Tibial nerve (tissue), 4 donors: ENCODE results near the gene B4GALT6. TPM values are rescaled to one million over a fixed set of nuclear protein-coding genes. Genes with fewer than 3 reads are reported as not detected.

Experiments
- DNase-seq, 2 donors: peaks; one replicate each; pipeline ENCODE4 v3.0.0-alpha.2; 2019; ENCODE audit warnings: low spot score in 2 of 2
- H3K27ac ChIP-seq, 4 donors: fragments of 200-600 bp; sonication (generic) in 3 of 4; one replicate each; pipeline ENCODE4 v1.5.1; 2017 to 2019; ENCODE audit warnings: mild to moderate bottlenecking in 1 of 4
- H3K27me3 ChIP-seq, 2 donors: fragments of 200-600 bp; sonication (generic) in 1 of 2; one replicate each; pipeline versions ENCODE4 v1.5.1 to v1.6.0; 2017 to 2019
- H3K36me3 ChIP-seq, 3 donors: fragments of 200-600 bp; sonication (generic); one replicate each; pipeline ENCODE4 v1.5.1; 2018 to 2019
- H3K4me1 ChIP-seq, 4 donors: fragments of 200-600 bp; sonication (generic) in 3 of 4; one replicate each; pipeline ENCODE4 v1.5.1; 2017 to 2019
- H3K4me3 ChIP-seq, 4 donors: fragments of 200-600 bp; sonication (generic) in 3 of 4; one replicate each; pipeline ENCODE4 v1.5.1; 2017 to 2019; ENCODE audit warnings: mild to moderate bottlenecking in 1 of 4, moderate library complexity in 1 of 4
- H3K9me3 ChIP-seq, 4 donors: fragments of 200-600 bp; sonication (generic) in 3 of 4; one replicate each; pipeline ENCODE4 v1.5.1; 2017 to 2019
- EP300 ChIP-seq, 2 donors: sonication (generic); formaldehyde crosslinking; IDR thresholded peaks; one replicate each; pipeline ENCODE4 v1.6.1; 2017; ENCODE audit warnings: antibody characterized with exemption in 2 of 2, mild to moderate bottlenecking in 1 of 2
- POLR2A ChIP-seq, 2 donors: fragments of 450-650 bp; IDR thresholded peaks; one replicate each; pipeline ENCODE4 v1.6.1; 2017; ENCODE audit warnings: antibody characterized with exemption in 2 of 2, mild to moderate bottlenecking in 2 of 2, moderate library complexity in 2 of 2
- WGBS, 2 donors: methylation state at CpG; one replicate each; pipeline ENCODE4 v1.1.5; 2018; 5-methylcytosine and 5-hydroxymethylcytosine counted together
- total RNA-seq, 4 donors: library from RNA; depleted of rRNA; stranded (reverse); fragments of >200 nt; gene quantifications; one replicate each; pipeline ENCODE4 v1.1.0, GENCODE V29; 2016
- TF ChIP-seq, protein P1 (sequence below), 5 experiments: fragments of 200-600 bp in 3 of 5; fragments of 450-650 bp in 2 of 5; sonication (generic) in 3 of 5; IDR thresholded peaks; one replicate each; pipeline ENCODE4 v1.5.1; 2016 to 2019; ENCODE audit warnings: antibody characterized with exemption in 5 of 5, mild to moderate bottlenecking in 3 of 5, moderate library complexity in 2 of 5

Gene B4GALT6
- total RNA-seq, 4 donors from 2014 or later, result 0.98 to 2.1 (median 1.5) TPM

DNA sequence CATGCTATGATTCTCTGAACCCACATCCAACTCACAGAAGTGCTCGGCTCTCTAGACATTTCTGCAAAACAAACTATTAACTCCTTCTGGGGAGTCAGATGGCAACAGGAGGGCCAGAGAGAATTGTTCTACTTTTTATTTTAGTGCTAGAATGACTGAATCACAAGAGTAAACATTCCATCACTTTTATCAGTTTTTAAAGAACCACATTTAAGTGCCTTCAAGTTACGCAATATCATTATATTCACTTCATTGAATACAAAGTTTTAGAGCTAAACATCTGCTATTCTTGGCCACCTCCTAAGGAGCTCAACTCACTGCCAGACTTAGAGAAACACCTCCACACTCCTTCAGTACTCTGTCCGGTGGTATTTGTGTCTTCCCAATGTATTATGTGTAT is 22.4 kb downstream of the B4GALT6 start:
- H3K27me3 ChIP-seq, result no peaks in the 10 kb centered on the region
- 34 to 36% methylated on average over 3 of the region's 3 CpGs for WGBS, 2 donors
- H3K36me3 ChIP-seq, result no peaks in the 10 kb centered on the region
- no peaks in the 10 kb centered on the region for H3K4me1 ChIP-seq
- no peak overlapping the region for H3K27ac ChIP-seq
- no peaks in the 10 kb centered on the region for H3K9me3 ChIP-seq
- DNase-seq, result no peak
- TF ChIP-seq, protein P1, sequence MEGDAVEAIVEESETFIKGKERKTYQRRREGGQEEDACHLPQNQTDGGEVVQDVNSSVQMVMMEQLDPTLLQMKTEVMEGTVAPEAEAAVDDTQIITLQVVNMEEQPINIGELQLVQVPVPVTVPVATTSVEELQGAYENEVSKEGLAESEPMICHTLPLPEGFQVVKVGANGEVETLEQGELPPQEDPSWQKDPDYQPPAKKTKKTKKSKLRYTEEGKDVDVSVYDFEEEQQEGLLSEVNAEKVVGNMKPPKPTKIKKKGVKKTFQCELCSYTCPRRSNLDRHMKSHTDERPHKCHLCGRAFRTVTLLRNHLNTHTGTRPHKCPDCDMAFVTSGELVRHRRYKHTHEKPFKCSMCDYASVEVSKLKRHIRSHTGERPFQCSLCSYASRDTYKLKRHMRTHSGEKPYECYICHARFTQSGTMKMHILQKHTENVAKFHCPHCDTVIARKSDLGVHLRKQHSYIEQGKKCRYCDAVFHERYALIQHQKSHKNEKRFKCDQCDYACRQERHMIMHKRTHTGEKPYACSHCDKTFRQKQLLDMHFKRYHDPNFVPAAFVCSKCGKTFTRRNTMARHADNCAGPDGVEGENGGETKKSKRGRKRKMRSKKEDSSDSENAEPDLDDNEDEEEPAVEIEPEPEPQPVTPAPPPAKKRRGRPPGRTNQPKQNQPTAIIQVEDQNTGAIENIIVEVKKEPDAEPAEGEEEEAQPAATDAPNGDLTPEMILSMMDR (IDR thresholded peaks at IDR 0.05), result no peak
- no peak for TF ChIP-seq POLR2A (IDR thresholded peaks at IDR 0.05)
- TF ChIP-seq EP300 (IDR thresholded peaks at IDR 0.05), result no peak
- H3K4me3 ChIP-seq, result no peak overlapping the region

DNA sequence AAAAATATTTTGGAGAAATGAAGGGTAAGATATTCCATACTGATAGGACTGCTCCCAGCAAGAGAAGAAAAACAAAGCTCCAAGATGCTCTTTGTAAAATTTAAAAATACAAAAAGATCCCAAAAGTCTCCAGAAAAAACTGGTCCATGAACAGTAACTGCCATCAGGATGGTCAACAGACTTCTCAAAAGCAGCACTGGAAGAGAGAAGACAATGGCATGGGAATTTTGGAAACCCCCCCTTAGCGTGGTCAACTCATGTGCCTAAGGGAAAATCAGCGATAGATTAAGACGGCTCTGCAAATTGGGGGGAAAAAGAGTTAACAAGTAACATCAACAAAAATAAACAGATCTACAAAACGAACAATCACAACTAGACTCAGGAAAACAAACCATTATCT is 23.6 kb downstream of the B4GALT6 start:
- Histone ChIP-seq H3K27ac (no peak overlapping the region), H3K4me3 (no peak overlapping the region), H3K4me1 (no peaks in the 10 kb centered on the region), H3K36me3 (no peaks in the 10 kb centered on the region), H3K9me3 (no peaks in the 10 kb centered on the region), H3K27me3 (no peaks in the 10 kb centered on the region)
- no peak for DNase-seq
- 93 to 97% methylated on average over 4 of the region's 4 CpGs for WGBS, 2 donors
- no peak for TF ChIP-seq POLR2A (IDR thresholded peaks at IDR 0.05)
- TF ChIP-seq EP300 (IDR thresholded peaks at IDR 0.05), result no peak
- TF ChIP-seq, protein P1 (IDR thresholded peaks at IDR 0.05), result no peak

DNA sequence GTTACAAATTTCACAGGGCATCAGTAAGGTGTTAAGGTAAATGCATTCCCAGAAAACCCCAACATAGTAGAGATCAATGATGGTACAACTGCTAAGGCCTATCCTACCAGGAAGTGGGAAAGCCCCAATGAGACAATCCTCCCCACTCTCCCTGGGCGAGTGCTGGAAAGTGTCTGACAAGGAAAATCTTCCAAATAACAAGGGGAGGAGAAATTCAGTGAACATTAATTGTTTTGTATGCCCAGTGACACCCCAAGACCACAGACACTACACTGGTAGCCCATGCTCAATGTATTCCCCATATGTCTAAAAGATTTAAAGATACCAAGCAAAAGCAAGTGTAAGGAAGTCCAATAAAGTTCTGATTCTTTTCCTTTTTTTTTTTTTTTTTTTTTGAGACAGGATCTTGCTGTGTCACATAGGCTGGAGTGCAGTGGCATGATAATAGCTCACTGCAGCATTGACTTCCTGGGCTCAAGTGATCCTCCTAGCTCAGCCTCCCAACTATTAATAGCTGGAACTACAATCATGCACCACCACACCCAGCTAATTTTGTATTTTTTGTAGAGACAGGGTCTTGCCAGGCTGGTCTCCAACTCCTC is 24.7 kb downstream of the B4GALT6 start:
- Histone ChIP-seq H3K27ac (no peak overlapping the region), H3K4me3 (no peak overlapping the region), H3K27me3 (no peaks in the 10 kb centered on the region), H3K9me3 (no peaks in the 10 kb centered on the region), H3K4me1 (no peaks in the 10 kb centered on the region), H3K36me3 (no peaks in the 10 kb centered on the region)
- TF ChIP-seq POLR2A (IDR thresholded peaks at IDR 0.05), result no peak
- TF ChIP-seq, protein P1 (IDR thresholded peaks at IDR 0.05), result no peak
- TF ChIP-seq EP300 (IDR thresholded peaks at IDR 0.05), result no peak
- no peak for DNase-seq
- WGBS, 2 donors, result 94 to 100% methylated on average over 1 of the region's 1 CpG

DNA sequence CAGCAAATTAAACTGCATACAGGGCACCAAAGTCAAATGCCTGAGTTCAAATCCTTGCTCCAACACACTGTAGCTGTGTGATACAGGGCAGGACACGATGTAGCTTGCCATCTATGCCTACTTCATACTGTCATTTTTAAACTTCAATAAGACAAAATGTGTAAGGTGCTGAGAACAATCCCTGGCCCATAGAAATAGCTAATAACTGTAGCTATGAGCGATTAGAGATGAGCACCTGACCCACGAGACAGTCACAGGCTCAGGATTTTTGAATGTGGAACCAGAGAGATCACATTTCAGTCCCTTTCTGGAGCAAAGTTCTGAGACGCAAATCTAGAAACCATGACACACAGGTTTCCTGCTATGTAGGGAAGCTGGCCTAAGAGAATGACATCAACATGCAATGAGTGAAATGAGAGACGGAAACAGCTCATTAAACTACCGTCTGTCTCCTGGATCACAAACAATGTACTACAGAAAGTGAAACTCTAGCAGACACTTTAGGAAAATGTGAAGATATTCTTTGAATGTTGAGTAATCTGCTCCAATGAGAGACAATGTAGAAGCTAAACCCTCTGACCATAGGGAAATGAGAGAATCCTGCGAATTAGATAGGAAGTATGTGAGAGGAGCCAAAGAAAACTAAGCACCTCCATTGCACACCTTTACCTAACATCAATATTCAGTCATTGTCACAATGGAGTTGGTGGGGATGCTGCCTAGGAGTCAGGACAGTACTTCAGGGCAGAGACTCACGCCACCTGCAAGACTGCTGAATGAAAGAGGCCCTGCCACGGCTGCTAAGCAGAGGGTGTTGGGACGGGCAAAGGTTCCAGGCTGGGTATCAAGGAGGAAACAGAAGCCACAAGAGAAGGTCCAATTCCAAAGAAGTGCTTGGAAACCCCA is 25.5 kb downstream of the B4GALT6 start:
- Histone ChIP-seq H3K9me3 (no peaks in the 10 kb centered on the region), H3K36me3 (no peaks in the 10 kb centered on the region), H3K27ac (no peak overlapping the region), H3K4me3 (no peak overlapping the region), H3K27me3 (no peaks in the 10 kb centered on the region), H3K4me1 (no peaks in the 10 kb centered on the region)
- 72 to 73% methylated on average over 10 of the region's 10 CpGs for WGBS, 2 donors
- TF ChIP-seq, protein P1 (IDR thresholded peaks at IDR 0.05), result no peak
- TF ChIP-seq POLR2A (IDR thresholded peaks at IDR 0.05), result no peak
- no peak for TF ChIP-seq EP300 (IDR thresholded peaks at IDR 0.05)
- DNase-seq, result no peak
